SH-SY5Y (cell line): Measurements from ENCODE around the gene ZNF787.

Experiments
- GATA2 ChIP-seq: IDR thresholded peaks from 2 replicates; pipeline ENCODE4 v1.6.1; 2011; ENCODE audit warnings: mild to moderate bottlenecking, low read depth, low read length
- GATA3 ChIP-seq: IDR thresholded peaks from 2 replicates; pipeline ENCODE4 v1.6.1; 2011; ENCODE audit warnings: low read depth, mild to moderate bottlenecking, low read length, moderate library complexity

DNA sequence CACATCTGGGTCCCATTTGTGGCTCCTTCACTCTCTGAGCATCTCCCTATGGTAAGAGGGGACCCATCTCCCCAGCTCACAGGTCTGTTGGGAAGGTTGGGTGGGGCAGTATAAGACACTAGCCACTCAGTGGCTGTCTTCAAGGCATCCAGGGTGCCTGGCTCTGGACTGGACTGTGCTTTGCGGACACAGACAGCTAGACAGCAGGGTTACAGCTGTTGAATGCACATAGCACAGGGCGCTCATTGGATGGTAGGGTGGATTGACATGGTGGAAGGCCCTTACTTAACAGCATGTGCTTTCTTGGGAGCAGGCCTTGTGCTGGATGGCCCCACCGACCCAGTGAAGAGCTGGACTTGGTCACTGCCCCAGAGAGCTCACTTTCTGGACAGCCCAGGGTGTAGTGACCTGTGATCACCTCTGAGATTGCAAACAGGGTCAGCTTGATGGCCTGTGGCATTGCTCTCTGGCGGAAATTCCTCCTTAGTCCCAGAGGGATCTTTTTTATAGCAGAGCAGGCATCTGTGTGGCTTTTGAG, 21.9 kb upstream of the ZNF787 start:
- TF ChIP-seq GATA2 (no peak), GATA3 (no peak)
